HCT116 (cell line): ENCODE measurements around the gene DTNB. TPM values are rescaled to one million over a fixed set of nuclear protein-coding genes. Genes with fewer than 3 reads are reported as not detected.

ENCODE experiments used
- ATAC-seq: fragments of 200-7000 bp; cut with Tn5 transposase; 2 replicates; pipeline ENCODE4 v1.9.1; 2020; ENCODE audit warnings: mild to moderate bottlenecking, moderate library complexity
- BruUV-seq: library from RNA; stranded (reverse); fragments of 400-500 nt; replicated peaks from 2 replicates; lab custom pipeline; 2021; lab: Mats Ljungman, UMichigan
- CTCF ChIA-PET: fragments of 300-600 bp; sonication (Branson Sonifier 250); formaldehyde crosslinking; loops from one replicate; lab custom pipeline; 2021; ENCODE audit warnings: antibody characterized with exemption; lab: Charles Lee
- POLR2A ChIA-PET: fragments of 300-600, 350-600 bp; sonication (Branson Sonifier 250); formaldehyde crosslinking; loops from one replicate; lab custom pipeline; 2021; ENCODE audit warnings: antibody characterized with exemption; lab: Charles Lee
- RAD21 ChIA-PET, 2 experiments: fragments of 300-600 bp; sonication (Branson Sonifier 250); formaldehyde crosslinking; loops; one replicate each; lab custom pipeline; 2023; ENCODE audit warnings: low total read pairs in 2 of 2; ENCODE audit not compliant: uncharacterized antibody in 2 of 2, unreplicated experiment in 2 of 2, low non-redundant PET in 1 of 2; lab: Charles Lee
- DNase-seq: peaks from one replicate; pipeline ENCODE4 v3.0.0-alpha.2; 2010; ENCODE audit warnings: low read depth, low spot score
- H2AFZ ChIP-seq: fragments of 200-600 bp; shearing (Covaris generic), sonication (generic); 2 replicates; pipeline ENCODE4 v1.6.1; 2017; ENCODE audit warnings: low read depth, mixed run types, mixed read lengths, antibody characterized with exemption, low read length; ENCODE audit not compliant: poor library complexity, severe bottlenecking
- H3K27ac ChIP-seq: 2 replicates; pipeline ENCODE4 v1.5.1; 2012; ENCODE audit warnings: low read depth, low read length
- H3K27me3 ChIP-seq: fragments of 200-600 bp; sonication (generic); 2 replicates; pipeline ENCODE4 v1.6.1; 2016; ENCODE audit warnings: mixed run types, low read length, mixed read lengths; ENCODE audit not compliant: insufficient read depth
- H3K36me3 ChIP-seq, 2 experiments: fragments of 200-500 bp in 1 of 2; fragments of 200-600 bp in 1 of 2; sonication (Bioruptor generic) in 1 of 2; sonication (generic) in 1 of 2; 2 replicates each; pipeline versions ENCODE4 v1.5.1 to v1.6.1; 2014 to 2016; ENCODE audit warnings: low read length in 2 of 2, inconsistent platforms in 1 of 2, mixed read lengths in 1 of 2, mixed run types in 1 of 2; ENCODE audit not compliant: insufficient read depth in 2 of 2, control insufficient read depth in 1 of 2
- H3K4me1 ChIP-seq, 2 experiments: fragments of 200-600 bp in 1 of 2; sonication (generic) in 1 of 2; 2 replicates each; pipeline versions ENCODE4 v1.5.1 to v1.6.1; 2012 to 2017; ENCODE audit warnings: low read length in 2 of 2, inconsistent platforms in 1 of 2, mild to moderate bottlenecking in 1 of 2, mixed read lengths in 1 of 2, mixed run types in 1 of 2, moderate library complexity in 1 of 2; ENCODE audit not compliant: insufficient read depth in 2 of 2, control insufficient read depth in 1 of 2
- H3K4me2 ChIP-seq: fragments of 200-600 bp; sonication (generic); 2 replicates; pipeline ENCODE4 v1.6.1; 2017; ENCODE audit warnings: mixed run types, low read length, mixed read lengths
- H3K4me3 ChIP-seq, 2 experiments: fragments of 200-600 bp in 1 of 2; sonication (generic) in 1 of 2; replicated peaks in 1 of 2; 2 replicates each; pipeline ENCODE4 v1.5.1; 2011 to 2016; ENCODE audit warnings: low read length in 2 of 2, control low read depth in 1 of 2, low read depth in 1 of 2, mild to moderate bottlenecking in 1 of 2, mixed read lengths in 1 of 2, mixed run types in 1 of 2
- H3K79me2 ChIP-seq: fragments of 200-600 bp; sonication (generic); 2 replicates; pipeline ENCODE4 v1.6.1; 2017; ENCODE audit warnings: mild to moderate bottlenecking, mixed run types, low read length, moderate library complexity, mixed read lengths; ENCODE audit not compliant: insufficient read depth
- H3K9ac ChIP-seq: fragments of 200-600 bp; sonication (generic); 2 replicates; pipeline ENCODE4 v1.6.1; 2016; ENCODE audit warnings: low read length, mixed read lengths
- H3K9me2 ChIP-seq: fragments of 200-600 bp; sonication (generic), shearing (Covaris generic); 2 replicates; pipeline ENCODE4 v1.6.1; 2017; ENCODE audit warnings: mixed run types, mild to moderate bottlenecking, moderate library complexity; ENCODE audit not compliant: insufficient read depth
- H3K9me3 ChIP-seq, 2 experiments: fragments of 200-500 bp in 1 of 2; fragments of 200-600 bp in 1 of 2; sonication (Bioruptor generic) in 1 of 2; sonication (generic) in 1 of 2; 2 replicates each; pipeline ENCODE4 v1.6.1; 2014 to 2017; ENCODE audit warnings: low read length in 2 of 2, mixed read lengths in 2 of 2, inconsistent platforms in 1 of 2, low read depth in 1 of 2, mild to moderate bottlenecking in 1 of 2, mixed run types in 1 of 2, moderate library complexity in 1 of 2; ENCODE audit not compliant: control insufficient read depth in 1 of 2, insufficient read depth in 1 of 2
- H4K20me1 ChIP-seq: fragments of 200-600 bp; sonication (generic), shearing (Covaris generic); 2 replicates; pipeline ENCODE4 v1.6.1; 2017; ENCODE audit warnings: mixed run types, mild to moderate bottlenecking, moderate library complexity; ENCODE audit not compliant: insufficient read depth
- CBX3 ChIP-seq: IDR thresholded peaks from 2 replicates; pipeline ENCODE4 v1.6.1; 2012; ENCODE audit warnings: low read depth
- CEBPB ChIP-seq: IDR thresholded peaks from 2 replicates; pipeline ENCODE4 v1.6.1; 2012; ENCODE audit warnings: low read depth
- CTCF ChIP-seq, 3 experiments: fragments of 200-600 bp in 1 of 3; sonication (generic) in 1 of 3; IDR thresholded peaks in 2 of 3; conservative IDR thresholded peaks in 1 of 3; 2 replicates each; pipeline ENCODE4 v1.5.1; 2012 to 2017; ENCODE audit warnings: low read depth in 2 of 3, low read length in 2 of 3, antibody characterized with exemption in 1 of 3, borderline replicate concordance in 1 of 3, control low read depth in 1 of 3, mild to moderate bottlenecking in 1 of 3, mixed read lengths in 1 of 3, mixed run types in 1 of 3, moderate library complexity in 1 of 3; ENCODE audit not compliant: insufficient read depth in 1 of 3
- EGR1 ChIP-seq: IDR thresholded peaks from 2 replicates; pipeline ENCODE4 v1.6.1; 2012; ENCODE audit warnings: low read depth
- ELF1 ChIP-seq: IDR thresholded peaks from 2 replicates; pipeline ENCODE4 v1.6.1; 2012; ENCODE audit warnings: low read depth, borderline replicate concordance
- EZH2 ChIP-seq: fragments of 200-600 bp; sonication (generic); IDR thresholded peaks from 2 replicates; pipeline ENCODE4 v1.6.1; 2017; ENCODE audit warnings: antibody characterized with exemption, mixed run types
- EZH2phosphoT487 ChIP-seq: fragments of 200-600 bp; IDR thresholded peaks from 2 replicates; pipeline ENCODE4 v1.6.1; 2018; ENCODE audit warnings: antibody characterized with exemption, borderline replicate concordance
- RAD21 ChIP-seq: IDR thresholded peaks from 2 replicates; pipeline ENCODE4 v1.6.1; 2012; ENCODE audit warnings: low read depth, mild to moderate bottlenecking
- SP1 ChIP-seq: IDR thresholded peaks from 2 replicates; pipeline ENCODE4 v1.6.1; 2012; ENCODE audit warnings: low read depth
- SRF ChIP-seq: IDR thresholded peaks from 2 replicates; pipeline ENCODE4 v1.6.1; 2012; ENCODE audit warnings: low read depth
- TCF7L2 ChIP-seq: IDR thresholded peaks from 2 replicates; pipeline ENCODE4 v1.7.0; 2011; ENCODE audit warnings: borderline replicate concordance, inconsistent platforms; ENCODE audit not compliant: insufficient read depth, insufficient read length; ENCODE audit errors: extremely low read depth
- YY1 ChIP-seq: IDR thresholded peaks from 2 replicates; pipeline ENCODE4 v1.6.1; 2011; ENCODE audit warnings: low read length, low read depth, moderate library complexity, mild to moderate bottlenecking; ENCODE audit not compliant: insufficient replicate concordance; ENCODE audit errors: extremely low read depth
- ZBTB33 ChIP-seq: IDR thresholded peaks from 2 replicates; pipeline ENCODE4 v1.6.1; 2011; ENCODE audit warnings: mild to moderate bottlenecking, low read length, moderate library complexity; ENCODE audit not compliant: insufficient replicate concordance; ENCODE audit errors: extremely low read depth
- ZFX ChIP-seq: fragments of 450-650 bp; IDR thresholded peaks from 2 replicates; pipeline ENCODE4 v1.6.1; 2017
- ZNF274 ChIP-seq: fragments of 200-500 bp; sonication (Bioruptor generic); IDR thresholded peaks from 2 replicates; pipeline ENCODE4 v1.6.1; 2014; ENCODE audit warnings: mild to moderate bottlenecking, low read depth, low read length, inconsistent platforms
- intact Hi-C: fragments of 100-400 bp; cut with micrococcal nuclease; formaldehyde crosslinking; loops from 2 replicates; pipeline ENCODE4 v1.10.0; 2022
- total RNA-seq: library from RNA; stranded (reverse); gene quantifications from one replicate; pipeline ENCODE4 v1.2.1, GENCODE V29; 2021; ENCODE audit not compliant: unreplicated experiment

The DTNB gene
- total RNA-seq, 1 experiment from 2014 or later = 30.2 TPM

GRCh38 chr2:25722224-25722623 is 48.8 kb upstream of the DTNB start:
- ChIA-PET POLR2A (no interaction called here), RAD21 (no interaction called here), CTCF (no interaction called here)
- Histone ChIP-seq H3K9me2 (no peaks in the 10 kb centered on the region), H3K79me2 (no peaks in the 10 kb centered on the region), H3K9me3 (no peaks in the 10 kb centered on the region), H2AFZ (no peak overlapping the region), H3K4me3 (no peak overlapping the region), H3K27me3 (peaks cover 5% of the 10 kb centered on the region; the same call in 1 of the 2 replicates), H3K4me1 (no peaks in the 10 kb centered on the region), H3K27ac (no peak overlapping the region), H3K36me3 (no peaks in the 10 kb centered on the region), H4K20me1 (no peaks in the 10 kb centered on the region), H3K9ac (no peak overlapping the region), H3K4me2 (no peak overlapping the region)
- TF ChIP-seq SP1 (no peak), CEBPB (no peak), EZH2 (no peak), YY1 (no peak), ELF1 (no peak), EZH2phosphoT487 (no peak), CBX3 (no peak), ZNF274 (no peak), ZBTB33 (no peak), EGR1 (no peak), SRF (no peak), CTCF (IDR thresholded peaks at IDR 0.05 in 2 of 3, conservative IDR thresholded peaks at IDR 0.05 in 1 of 3; ENCODE audit: borderline replicate concordance in 1 of 3, insufficient read depth in 1 of 3, low read depth in 2 of 3, low read length in 2 of 3) (no peak), ZFX (no peak), TCF7L2 (no peak), RAD21 (no peak)
- no peak for ATAC-seq
- no TSS peak for BruUV-seq
- no peak for DNase-seq
- intact Hi-C loops = no loop called here
